ENCODE results near the gene AP2A2. TPM values are rescaled to one million over a fixed set of nuclear protein-coding genes. Genes with fewer than 3 reads are reported as not detected.

Gene AP2A2
- total and polyA plus RNA-seq, 8 donors: 15.0 to 350 (median 39.9) TPM

- peaks cover 50 to 97% (median 93%) of the 10 kb centered on the region in 4 donors for H3K36me3 ChIP-seq
- H3K27me3 ChIP-seq: no peaks in the 10 kb centered on the region
- no peak for DNase-seq
- 85 to 94% (median 92%) methylated on average over 5 to 10 of the region's 10 CpGs for WGBS, 5 donors
- TF ChIP-seq POLR2AphosphoS5 (IDR thresholded peaks at IDR 0.05) (no peak), EP300 (IDR thresholded peaks at IDR 0.05) (no peak), POLR2A (IDR thresholded peaks at IDR 0.05) (no peak)
- TF ChIP-seq, protein P1, sequence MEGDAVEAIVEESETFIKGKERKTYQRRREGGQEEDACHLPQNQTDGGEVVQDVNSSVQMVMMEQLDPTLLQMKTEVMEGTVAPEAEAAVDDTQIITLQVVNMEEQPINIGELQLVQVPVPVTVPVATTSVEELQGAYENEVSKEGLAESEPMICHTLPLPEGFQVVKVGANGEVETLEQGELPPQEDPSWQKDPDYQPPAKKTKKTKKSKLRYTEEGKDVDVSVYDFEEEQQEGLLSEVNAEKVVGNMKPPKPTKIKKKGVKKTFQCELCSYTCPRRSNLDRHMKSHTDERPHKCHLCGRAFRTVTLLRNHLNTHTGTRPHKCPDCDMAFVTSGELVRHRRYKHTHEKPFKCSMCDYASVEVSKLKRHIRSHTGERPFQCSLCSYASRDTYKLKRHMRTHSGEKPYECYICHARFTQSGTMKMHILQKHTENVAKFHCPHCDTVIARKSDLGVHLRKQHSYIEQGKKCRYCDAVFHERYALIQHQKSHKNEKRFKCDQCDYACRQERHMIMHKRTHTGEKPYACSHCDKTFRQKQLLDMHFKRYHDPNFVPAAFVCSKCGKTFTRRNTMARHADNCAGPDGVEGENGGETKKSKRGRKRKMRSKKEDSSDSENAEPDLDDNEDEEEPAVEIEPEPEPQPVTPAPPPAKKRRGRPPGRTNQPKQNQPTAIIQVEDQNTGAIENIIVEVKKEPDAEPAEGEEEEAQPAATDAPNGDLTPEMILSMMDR (IDR thresholded peaks at IDR 0.05): no peak
- no peaks in the 10 kb centered on the region for H3K4me1 ChIP-seq
- no peaks in the 10 kb centered on the region for H3K9me3 ChIP-seq
- H3K4me3 ChIP-seq: no peak overlapping the region
- intact Hi-C loops (cut with DNase I; ENCODE audit: low total_unique reads): no loop called here
- no peak overlapping the region for H3K27ac ChIP-seq
Observed at GRCh38 chr11:996681-997080, 71.0 kb downstream of the AP2A2 start.

DNA sequence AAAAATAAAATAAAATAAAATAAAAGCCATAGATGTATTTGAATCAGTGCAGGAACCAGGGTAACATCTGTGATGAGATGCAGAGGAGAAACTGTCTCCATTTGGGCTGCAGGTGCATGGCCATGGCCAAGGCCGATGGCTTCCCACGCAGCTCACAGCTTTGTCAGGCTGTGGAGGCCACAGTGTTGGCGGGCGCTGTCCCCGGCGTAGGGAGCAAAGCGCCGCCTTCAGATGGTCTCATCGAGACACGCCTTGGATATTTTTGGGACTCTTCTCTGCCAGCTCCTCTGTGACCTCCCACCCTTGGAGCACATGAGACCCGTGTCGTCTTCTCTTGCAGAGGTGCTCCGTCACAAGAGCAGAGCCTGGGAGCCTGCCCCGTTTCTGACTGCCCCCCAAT lies 72.2 kb downstream of the AP2A2 start:
- no peak for TF ChIP-seq POLR2AphosphoS5 (IDR thresholded peaks at IDR 0.05)
- TF ChIP-seq POLR2A (IDR thresholded peaks at IDR 0.05): no peak
- TF ChIP-seq EP300 (IDR thresholded peaks at IDR 0.05): no peak
- TF ChIP-seq, protein P1 (IDR thresholded peaks at IDR 0.05): no peak
- intact Hi-C loops (cut with DNase I; ENCODE audit: low total_unique reads): no loop called here
- Histone ChIP-seq H3K9me3 (no peaks in the 10 kb centered on the region), H3K36me3 (peaks cover 51 to 97% (median 93%) of the 10 kb centered on the region in 4 donors), H3K4me1 (no peaks in the 10 kb centered on the region), H3K27ac (no peak overlapping the region), H3K4me3 (no peak overlapping the region), H3K27me3 (no peaks in the 10 kb centered on the region)
- no peak for DNase-seq
- 88 to 94% (median 93%) methylated on average over 14 of the region's 14 CpGs for WGBS, 5 donors

DNA sequence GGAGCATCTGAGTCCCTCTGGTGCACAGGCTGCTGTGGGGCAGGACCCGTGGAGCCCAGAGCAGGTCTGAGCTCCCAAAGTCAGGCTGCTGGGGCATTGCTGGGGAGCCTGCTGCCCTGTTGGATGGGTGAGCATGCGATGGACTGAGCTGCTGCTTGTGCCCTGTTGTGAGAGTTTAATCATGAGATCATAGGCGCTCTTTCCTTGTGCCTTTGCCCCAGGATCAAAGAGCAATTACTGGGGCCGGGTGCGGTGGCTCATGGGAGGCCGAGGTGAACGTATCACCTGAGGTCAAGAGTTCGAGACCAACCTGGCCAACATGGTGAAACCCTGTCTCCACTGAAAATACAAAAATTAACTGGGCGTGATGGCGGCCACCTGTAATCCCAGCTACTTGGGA lies 73.3 kb downstream of the AP2A2 start:
- no peaks in the 10 kb centered on the region for H3K9me3 ChIP-seq
- peaks cover 43 to 97% (median 93%) of the 10 kb centered on the region in 4 donors for H3K36me3 ChIP-seq
- no peaks in the 10 kb centered on the region for H3K27me3 ChIP-seq
- H3K4me3 ChIP-seq: no peak overlapping the region
- no peaks in the 10 kb centered on the region for H3K4me1 ChIP-seq
- intact Hi-C loops (cut with DNase I; ENCODE audit: low total_unique reads): no loop called here
- 87 to 95% (median 94%) methylated on average over 8 to 10 of the region's 10 CpGs for WGBS, 5 donors
- TF ChIP-seq, protein P1 (IDR thresholded peaks at IDR 0.05): no peak
- TF ChIP-seq EP300 (IDR thresholded peaks at IDR 0.05) (no peak), POLR2A (IDR thresholded peaks at IDR 0.05) (no peak), POLR2AphosphoS5 (IDR thresholded peaks at IDR 0.05) (no peak)
- H3K27ac ChIP-seq: no peak overlapping the region
- no peak for DNase-seq

DNA sequence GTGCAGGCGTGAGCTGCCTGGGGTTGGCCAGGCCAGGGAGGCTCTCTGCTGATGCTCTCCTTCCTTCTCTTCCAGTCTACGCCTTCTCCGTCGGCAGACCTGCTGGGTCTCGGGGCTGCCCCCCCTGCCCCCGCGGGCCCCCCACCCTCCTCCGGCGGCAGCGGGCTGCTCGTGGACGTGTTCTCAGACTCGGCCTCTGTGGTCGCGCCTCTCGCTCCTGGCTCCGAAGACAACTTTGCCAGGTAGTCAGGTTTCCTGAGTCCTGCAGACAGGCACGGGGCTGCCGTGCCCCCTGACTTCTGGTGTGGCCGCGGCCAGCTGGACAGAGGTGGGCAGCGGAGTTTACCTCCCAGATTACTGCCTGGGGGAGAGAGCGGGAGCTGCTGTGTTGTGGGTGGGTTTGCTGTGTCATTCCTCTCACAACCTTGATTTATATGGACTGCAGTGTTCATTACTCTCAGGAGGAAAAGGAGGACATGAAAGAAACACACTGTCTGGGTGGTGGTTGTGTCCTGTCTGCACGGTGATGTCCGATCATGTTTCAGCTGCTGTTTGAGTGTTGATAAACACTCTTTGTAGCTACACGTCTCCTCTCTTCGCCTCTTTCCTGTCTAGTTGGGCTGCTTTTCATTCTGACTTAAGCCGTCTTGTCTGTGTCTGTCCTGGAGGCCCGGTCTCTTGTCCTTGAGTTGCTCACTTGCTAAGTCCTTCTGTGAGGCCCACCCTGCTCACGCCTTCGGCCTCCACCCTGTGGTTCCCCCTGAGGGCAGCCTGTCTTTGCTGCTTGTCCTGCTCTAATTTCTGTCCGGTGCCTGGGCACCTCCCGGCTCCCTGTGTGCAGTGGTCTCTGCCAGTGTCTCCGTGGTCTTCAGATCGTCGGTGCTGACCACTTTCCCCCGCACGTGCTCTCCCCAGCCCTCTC lies 74.9 kb downstream of the AP2A2 start:
- Histone ChIP-seq H3K4me1 (peaks cover 0 to under 1% (median 0%) of the 10 kb centered on the region in 4 donors), H3K9me3 (no peaks in the 10 kb centered on the region), H3K27me3 (no peaks in the 10 kb centered on the region), H3K27ac (no peak overlapping the region), H3K36me3 (peaks cover 41 to 97% (median 94%) of the 10 kb centered on the region in 4 donors), H3K4me3 (no peak overlapping the region)
- DNase-seq: no peak
- intact Hi-C loops (cut with DNase I; ENCODE audit: low total_unique reads): no loop called here
- TF ChIP-seq POLR2AphosphoS5 (IDR thresholded peaks at IDR 0.05): no peak
- TF ChIP-seq, protein P1 (IDR thresholded peaks at IDR 0.05): no peak
- TF ChIP-seq EP300 (IDR thresholded peaks at IDR 0.05): no peak
- TF ChIP-seq POLR2A (IDR thresholded peaks at IDR 0.05): no peak
- WGBS, 5 donors: 88 to 93% (median 91%) methylated on average over 36 to 38 of the region's 38 CpGs

Measured in stomach (tissue), 9 donors.